ENCODE measurements around the gene CTNNBL1.

- no peak for TF ChIP-seq CTCF (conservative IDR thresholded peaks at IDR 0.05; ENCODE audit: low read depth, low read length)
- no peak for TF ChIP-seq MAFK (IDR thresholded peaks at IDR 0.05; ENCODE audit: low read depth, low read length)
- TF ChIP-seq RCOR1 (IDR thresholded peaks at IDR 0.05; ENCODE audit: insufficient replicate concordance, low read length), result no peak
- TF ChIP-seq POLR2A (IDR thresholded peaks at IDR 0.05; ENCODE audit: low read depth, low read length), result no peak
- no peak for TF ChIP-seq CEBPB (IDR thresholded peaks at IDR 0.05; ENCODE audit: low read depth, low read length)
- no peak for TF ChIP-seq USF2 (IDR thresholded peaks at IDR 0.05; ENCODE audit: low read depth, low read length)
- no peak for TF ChIP-seq FOS (IDR thresholded peaks at IDR 0.05; ENCODE audit: low read depth, low read length)
- no peak for TF ChIP-seq SMC3 (IDR thresholded peaks at IDR 0.05; ENCODE audit: low read depth, low read length)
- TF ChIP-seq RAD21 (IDR thresholded peaks at IDR 0.05; ENCODE audit: low read length), result no peak
- TF ChIP-seq RFX5 (IDR thresholded peaks at IDR 0.05; ENCODE audit: low read depth, low read length), result no peak
- no peak for TF ChIP-seq BHLHE40 (IDR thresholded peaks at IDR 0.05; ENCODE audit: low read depth, low read length)
- no peak for TF ChIP-seq CHD1 (IDR thresholded peaks at IDR 0.05; ENCODE audit: low read depth, low read length)
- no peak for TF ChIP-seq MAZ (IDR thresholded peaks at IDR 0.05; ENCODE audit: borderline replicate concordance, low read depth, low read length)
These were observed 55.4 kb downstream of the CTNNBL1 start for GRCh38 chr20:37749218-37749617.
